Measurements from ENCODE around the gene GLYR1.

- no peak for TF ChIP-seq CTCF (IDR thresholded peaks at IDR 0.05; ENCODE audit: low read length)
- no peak for TF ChIP-seq EZH2 (IDR thresholded peaks at IDR 0.05; ENCODE audit: borderline replicate concordance, low read length)
Measured at GRCh38 chr16:4806280-4806679, 40.8 kb downstream of the GLYR1 start.

Measured in OCI-LY1 (cell line).